Liver (tissue), 3 donors: Measurements from ENCODE around the gene TARS3.

Experiments
- CTCF ChIP-seq: fragments of 150-350 bp; IDR thresholded peaks from 2 replicates; pipeline ENCODE4 v1.5.1; 2017; ENCODE audit warnings: improper control_type of control experiment, low read depth, low read length; ENCODE audit not compliant: missing input control
- EGR1 ChIP-seq, 2 donors: IDR thresholded peaks; 2 replicates each; pipeline ENCODE4 v1.6.1; 2016 to 2018; ENCODE audit warnings: antibody characterized with exemption in 2 of 2, low read depth in 2 of 2
- GABPA ChIP-seq, 2 donors: IDR thresholded peaks in 1 of 2; conservative IDR thresholded peaks in 1 of 2; 2 replicates each; pipeline ENCODE4 v1.6.1; 2016; ENCODE audit warnings: antibody characterized with exemption in 2 of 2, mild to moderate bottlenecking in 1 of 2, moderate library complexity in 1 of 2
- HNF4A ChIP-seq, 2 donors: conservative IDR thresholded peaks; 2 replicates each; pipeline ENCODE4 v1.6.1; 2016; ENCODE audit warnings: antibody characterized with exemption in 2 of 2, mild to moderate bottlenecking in 2 of 2
- MAX ChIP-seq: IDR thresholded peaks from 2 replicates; pipeline ENCODE4 v1.6.1; 2016; ENCODE audit warnings: antibody characterized with exemption
- NR2F2 ChIP-seq: IDR thresholded peaks from 2 replicates; pipeline ENCODE4 v1.6.1; 2016; ENCODE audit warnings: antibody characterized with exemption
- RAD21 ChIP-seq, 2 donors: IDR thresholded peaks; 2 replicates each; pipeline ENCODE4 v1.6.1; 2016; ENCODE audit warnings: antibody characterized with exemption in 2 of 2, mild to moderate bottlenecking in 2 of 2
- REST ChIP-seq: IDR thresholded peaks from 2 replicates; pipeline ENCODE4 v1.6.1; 2016; ENCODE audit warnings: antibody characterized with exemption, mild to moderate bottlenecking
- SP1 ChIP-seq: IDR thresholded peaks from 2 replicates; pipeline ENCODE4 v1.6.1; 2018; ENCODE audit warnings: antibody characterized with exemption, mild to moderate bottlenecking
- TAF1 ChIP-seq: conservative IDR thresholded peaks from 2 replicates; pipeline ENCODE4 v1.6.1; 2016; ENCODE audit warnings: antibody characterized with exemption, mild to moderate bottlenecking
- YY1 ChIP-seq: IDR thresholded peaks from 2 replicates; pipeline ENCODE4 v1.6.1; 2016; ENCODE audit warnings: antibody characterized with exemption, mild to moderate bottlenecking
- ZBTB33 ChIP-seq: IDR thresholded peaks from 2 replicates; pipeline ENCODE4 v1.6.1; 2016; ENCODE audit warnings: antibody characterized with exemption
- TF ChIP-seq, protein P1 (sequence below): IDR thresholded peaks from 2 replicates; pipeline ENCODE4 v1.6.1; 2016; ENCODE audit warnings: antibody characterized with exemption
- donor health status: healthy.
- donor health status: healthy.

- no peak for TF ChIP-seq CTCF
- TF ChIP-seq HNF4A (conservative IDR thresholded peaks at IDR 0.05), result no peak
- no peak for TF ChIP-seq RAD21 (IDR thresholded peaks at IDR 0.05)
- no peak for TF ChIP-seq TAF1
- no peak for TF ChIP-seq REST
- no peak for TF ChIP-seq GABPA (IDR thresholded peaks at IDR 0.05 in 1 of 2, conservative IDR thresholded peaks at IDR 0.05 in 1 of 2)
- no peak for TF ChIP-seq YY1
- TF ChIP-seq, protein P1, sequence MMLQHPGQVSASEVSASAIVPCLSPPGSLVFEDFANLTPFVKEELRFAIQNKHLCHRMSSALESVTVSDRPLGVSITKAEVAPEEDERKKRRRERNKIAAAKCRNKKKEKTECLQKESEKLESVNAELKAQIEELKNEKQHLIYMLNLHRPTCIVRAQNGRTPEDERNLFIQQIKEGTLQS, result no peak
- no peak for TF ChIP-seq SP1
- no peak for TF ChIP-seq EGR1 (IDR thresholded peaks at IDR 0.05; ENCODE audit: low read depth in 2 of 2)
- TF ChIP-seq MAX, result no peak
- no peak for TF ChIP-seq NR2F2
- TF ChIP-seq ZBTB33, result no peak
Observed at GRCh38 chr15:101696829-101697228, 27.4 kb downstream of the TARS3 start.
